Ishikawa (cell line): ENCODE results near the gene TMEM208.

Experiments used
- CEBPB ChIP-seq: IDR thresholded peaks from 2 replicates; pipeline ENCODE4 v1.6.1; 2012
- CREB1 ChIP-seq: IDR thresholded peaks from 2 replicates; pipeline ENCODE4 v1.6.1; 2012; ENCODE audit warnings: low read depth
- EGR1 ChIP-seq: IDR thresholded peaks from 2 replicates; pipeline ENCODE4 v1.6.1; 2012
- EP300 ChIP-seq: IDR thresholded peaks from 2 replicates; pipeline ENCODE4 v1.6.1; 2012; ENCODE audit warnings: borderline replicate concordance
- FOXM1 ChIP-seq: IDR thresholded peaks from 2 replicates; pipeline ENCODE4 v1.6.1; 2012; ENCODE audit warnings: low read depth, borderline replicate concordance
- NFIC ChIP-seq: IDR thresholded peaks from 2 replicates; pipeline ENCODE4 v1.6.1; 2012
- RAD21 ChIP-seq: IDR thresholded peaks from 2 replicates; pipeline ENCODE4 v1.6.1; 2012; ENCODE audit warnings: low read depth
- REST ChIP-seq: IDR thresholded peaks from 2 replicates; pipeline ENCODE4 v1.6.1; 2012; ENCODE audit warnings: low read depth, mild to moderate bottlenecking
- TAF1 ChIP-seq: IDR thresholded peaks from 2 replicates; pipeline ENCODE4 v1.6.1; 2012; ENCODE audit warnings: low read depth, mild to moderate bottlenecking
- TCF12 ChIP-seq: IDR thresholded peaks from 2 replicates; pipeline ENCODE4 v1.6.1; 2012; ENCODE audit warnings: low read depth
- TEAD4 ChIP-seq: IDR thresholded peaks from 2 replicates; pipeline ENCODE4 v1.6.1; 2012
- USF1 ChIP-seq: IDR thresholded peaks from 2 replicates; pipeline ENCODE4 v1.6.1; 2012
- YY1 ChIP-seq: IDR thresholded peaks from 2 replicates; pipeline ENCODE4 v1.6.1; 2012; ENCODE audit warnings: low read depth
- ZBTB7A ChIP-seq: IDR thresholded peaks from 2 replicates; pipeline ENCODE4 v1.6.1; 2012; ENCODE audit warnings: low read depth
- TF ChIP-seq, protein P1 (sequence below): IDR thresholded peaks from 2 replicates; pipeline ENCODE4 v1.6.1; 2012

Gene TMEM208

DNA sequence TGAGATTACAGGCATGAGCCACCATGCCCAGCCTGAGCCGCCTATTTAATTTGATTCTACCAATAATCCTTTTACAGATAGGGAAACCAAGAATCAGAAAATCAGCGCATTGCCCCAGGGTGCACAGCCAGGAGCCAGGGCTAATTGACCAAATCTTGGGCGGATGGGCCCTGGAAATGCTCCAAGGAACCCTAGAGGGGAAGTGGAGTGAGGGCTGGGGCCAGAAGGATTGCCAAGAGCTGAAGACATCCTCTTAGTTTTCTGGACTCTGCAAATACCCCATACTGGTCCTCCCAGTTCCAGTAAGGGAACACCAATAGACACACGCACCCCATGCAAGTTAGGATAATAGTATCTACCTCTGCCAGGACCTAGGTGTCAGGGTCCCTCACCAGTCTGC is 16.6 kb downstream of the TMEM208 start:
- TF ChIP-seq ZBTB7A (no peak), USF1 (no peak), TEAD4 (no peak), REST (no peak), TCF12 (no peak), CEBPB (no peak), YY1 (no peak), NFIC (no peak), CREB1 (no peak), EGR1 (no peak), FOXM1 (no peak), RAD21 (no peak), EP300 (no peak), TAF1 (no peak)
- TF ChIP-seq, protein P1, sequence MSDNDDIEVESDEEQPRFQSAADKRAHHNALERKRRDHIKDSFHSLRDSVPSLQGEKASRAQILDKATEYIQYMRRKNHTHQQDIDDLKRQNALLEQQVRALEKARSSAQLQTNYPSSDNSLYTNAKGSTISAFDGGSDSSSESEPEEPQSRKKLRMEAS = no peak

- TF ChIP-seq RAD21 = no peak
- no peak for TF ChIP-seq EP300
- TF ChIP-seq, protein P1 = no peak
- TF ChIP-seq TAF1 = no peak
- no peak for TF ChIP-seq REST
- no peak for TF ChIP-seq YY1
- TF ChIP-seq NFIC = no peak
- no peak for TF ChIP-seq TCF12
Measured at GRCh38 chr16:67244387-67245185, 17.7 kb downstream of the TMEM208 start.

DNA sequence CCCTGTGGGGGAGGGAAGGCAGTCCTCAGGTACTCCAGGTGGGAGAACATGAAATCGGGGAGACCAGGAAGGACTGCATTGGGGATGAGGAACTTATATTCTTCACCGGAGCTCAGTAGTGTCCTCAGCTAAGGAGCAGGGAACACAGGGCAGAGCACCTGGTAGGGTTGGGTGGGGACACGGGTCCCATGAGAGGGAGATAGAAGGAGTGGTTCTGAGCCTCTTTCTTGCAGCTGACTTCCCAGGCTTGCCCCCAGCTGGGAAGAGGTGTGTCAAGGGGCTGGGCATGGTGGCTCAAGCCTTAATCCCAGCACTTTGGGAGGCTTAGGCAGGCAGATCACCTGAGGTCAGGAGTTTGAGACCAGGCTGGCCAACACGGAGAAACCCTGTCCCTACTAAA is 18.3 kb downstream of the TMEM208 start:
- TF ChIP-seq NFIC (no peak), REST (no peak), CEBPB (no peak), TAF1 (no peak), YY1 (no peak), USF1 (no peak), FOXM1 (no peak), ZBTB7A (no peak), EGR1 (no peak), CREB1 (no peak), EP300 (no peak), TEAD4 (no peak)
- TF ChIP-seq, protein P1 = no peak

- TF ChIP-seq USF1 (peak; percentile 91; the same call in 1 of the 2 replicates), NFIC (no peak), REST (no peak)
Measured at GRCh38 chr16:67245674-67246080, 18.7 kb downstream of the TMEM208 start.
